ENCODE measurements around the gene CP. TPM values are rescaled to one million over a fixed set of nuclear protein-coding genes. Genes with fewer than 3 reads are reported as not detected.

Gene CP
- total and polyA plus RNA-seq, 9 of the 15 experiments (the other 6 are each of a cell fraction or from before 2014, with no cell fraction given): 0.30 to 0.75 TPM; not detected in 7

DNA sequence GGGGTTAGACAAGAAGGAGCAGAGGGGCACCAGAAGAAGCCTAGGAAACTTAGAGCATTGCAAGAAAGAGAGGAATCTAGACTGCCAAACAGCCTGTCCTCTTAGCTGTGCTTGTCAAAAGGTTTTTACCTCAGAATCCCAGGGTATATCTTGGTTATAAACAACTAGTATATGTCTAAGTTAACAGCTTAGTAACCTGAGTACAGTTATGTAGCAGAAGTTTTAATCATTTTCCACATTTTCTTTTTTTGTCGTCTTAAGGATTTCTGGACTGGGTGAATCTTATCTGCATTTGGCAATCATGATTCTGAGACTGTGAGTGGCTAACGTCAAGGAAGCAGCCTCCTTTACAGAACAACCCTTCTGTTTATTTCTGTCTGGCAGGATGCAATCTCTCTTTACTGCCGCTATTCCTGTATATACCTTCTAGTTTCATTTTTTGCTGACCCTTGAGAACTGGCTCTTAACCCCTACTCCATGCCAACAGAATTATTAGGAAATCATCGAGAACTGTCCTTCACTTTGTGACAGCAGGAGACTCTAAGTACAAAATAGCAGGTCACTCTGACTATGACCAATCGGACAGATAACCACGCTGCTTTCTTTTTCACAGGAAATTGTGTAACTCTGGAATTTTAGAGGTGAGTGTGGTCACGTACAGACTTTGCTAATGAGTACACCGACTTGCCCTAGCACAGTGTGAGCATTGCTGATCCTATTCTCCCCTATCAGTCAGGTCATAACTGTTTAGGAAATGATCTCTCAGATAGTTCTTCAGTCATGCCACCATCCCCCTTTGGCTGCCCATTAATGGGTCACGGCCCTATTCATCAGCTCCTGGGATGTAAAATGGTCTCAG lies 3.3 kb upstream of the CP start (continued):
- TF ChIP-seq, protein P1, sequence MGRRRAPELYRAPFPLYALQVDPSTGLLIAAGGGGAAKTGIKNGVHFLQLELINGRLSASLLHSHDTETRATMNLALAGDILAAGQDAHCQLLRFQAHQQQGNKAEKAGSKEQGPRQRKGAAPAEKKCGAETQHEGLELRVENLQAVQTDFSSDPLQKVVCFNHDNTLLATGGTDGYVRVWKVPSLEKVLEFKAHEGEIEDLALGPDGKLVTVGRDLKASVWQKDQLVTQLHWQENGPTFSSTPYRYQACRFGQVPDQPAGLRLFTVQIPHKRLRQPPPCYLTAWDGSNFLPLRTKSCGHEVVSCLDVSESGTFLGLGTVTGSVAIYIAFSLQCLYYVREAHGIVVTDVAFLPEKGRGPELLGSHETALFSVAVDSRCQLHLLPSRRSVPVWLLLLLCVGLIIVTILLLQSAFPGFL (CRISPR knock-in tag; IDR thresholded peaks at IDR 0.05): no peak
- TF ChIP-seq HNRNPUL1 (IDR thresholded peaks at IDR 0.05; ENCODE audit: low read length): no peak
- TF ChIP-seq RAD21 (CRISPR knock-in tag; conservative IDR thresholded peaks at IDR 0.05 in 1 of 2, IDR thresholded peaks at IDR 0.05 in 1 of 2): peak in 1 of 2 experiments; percentile 21; a peak in 2 of 4 replicates
- no peak for TF ChIP-seq SMARCA5 (IDR thresholded peaks at IDR 0.05)
- TF ChIP-seq ZNF140 (CRISPR knock-in tag; IDR thresholded peaks at IDR 0.05): no peak
- TF ChIP-seq FIP1L1 (IDR thresholded peaks at IDR 0.05; ENCODE audit: low read depth, low read length, poor library complexity, severe bottlenecking): no peak
- no peak for TF ChIP-seq BRD9 (IDR thresholded peaks at IDR 0.05; ENCODE audit: low read depth, partially characterized antibody)
- TF ChIP-seq, protein P2, sequence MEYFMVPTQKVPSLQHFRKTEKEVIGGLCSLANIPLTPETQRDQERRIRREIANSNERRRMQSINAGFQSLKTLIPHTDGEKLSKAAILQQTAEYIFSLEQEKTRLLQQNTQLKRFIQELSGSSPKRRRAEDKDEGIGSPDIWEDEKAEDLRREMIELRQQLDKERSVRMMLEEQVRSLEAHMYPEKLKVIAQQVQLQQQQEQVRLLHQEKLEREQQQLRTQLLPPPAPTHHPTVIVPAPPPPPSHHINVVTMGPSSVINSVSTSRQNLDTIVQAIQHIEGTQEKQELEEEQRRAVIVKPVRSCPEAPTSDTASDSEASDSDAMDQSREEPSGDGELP (CRISPR knock-in tag; IDR thresholded peaks at IDR 0.05; ENCODE audit: borderline replicate concordance): no peak
- TF ChIP-seq POLR2B (IDR thresholded peaks at IDR 0.05; ENCODE audit: low read depth, partially characterized antibody): no peak
- no peak for TF ChIP-seq BCOR (IDR thresholded peaks at IDR 0.05)
- no peak for TF ChIP-seq NBN (IDR thresholded peaks at IDR 0.05; ENCODE audit: low read depth)
- TF ChIP-seq SIRT6 (IDR thresholded peaks at IDR 0.05; ENCODE audit: low read depth, low read length): no peak
- no peak for TF ChIP-seq ZNF717 (CRISPR knock-in tag; IDR thresholded peaks at IDR 0.05)
- TF ChIP-seq, protein P3, sequence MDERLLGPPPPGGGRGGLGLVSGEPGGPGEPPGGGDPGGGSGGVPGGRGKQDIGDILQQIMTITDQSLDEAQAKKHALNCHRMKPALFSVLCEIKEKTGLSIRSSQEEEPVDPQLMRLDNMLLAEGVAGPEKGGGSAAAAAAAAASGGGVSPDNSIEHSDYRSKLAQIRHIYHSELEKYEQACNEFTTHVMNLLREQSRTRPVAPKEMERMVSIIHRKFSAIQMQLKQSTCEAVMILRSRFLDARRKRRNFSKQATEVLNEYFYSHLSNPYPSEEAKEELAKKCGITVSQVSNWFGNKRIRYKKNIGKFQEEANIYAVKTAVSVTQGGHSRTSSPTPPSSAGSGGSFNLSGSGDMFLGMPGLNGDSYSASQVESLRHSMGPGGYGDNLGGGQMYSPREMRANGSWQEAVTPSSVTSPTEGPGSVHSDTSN (CRISPR knock-in tag; IDR thresholded peaks at IDR 0.05; ENCODE audit: low read depth): no peak
- TF ChIP-seq, protein P3 (tag; conservative IDR thresholded peaks at IDR 0.05; ENCODE audit: low read depth): peak; percentile 63; the same call in 1 of the 2 replicates
- no peak for TF ChIP-seq SUPT5H (IDR thresholded peaks at IDR 0.05)
- TF ChIP-seq, protein P4, sequence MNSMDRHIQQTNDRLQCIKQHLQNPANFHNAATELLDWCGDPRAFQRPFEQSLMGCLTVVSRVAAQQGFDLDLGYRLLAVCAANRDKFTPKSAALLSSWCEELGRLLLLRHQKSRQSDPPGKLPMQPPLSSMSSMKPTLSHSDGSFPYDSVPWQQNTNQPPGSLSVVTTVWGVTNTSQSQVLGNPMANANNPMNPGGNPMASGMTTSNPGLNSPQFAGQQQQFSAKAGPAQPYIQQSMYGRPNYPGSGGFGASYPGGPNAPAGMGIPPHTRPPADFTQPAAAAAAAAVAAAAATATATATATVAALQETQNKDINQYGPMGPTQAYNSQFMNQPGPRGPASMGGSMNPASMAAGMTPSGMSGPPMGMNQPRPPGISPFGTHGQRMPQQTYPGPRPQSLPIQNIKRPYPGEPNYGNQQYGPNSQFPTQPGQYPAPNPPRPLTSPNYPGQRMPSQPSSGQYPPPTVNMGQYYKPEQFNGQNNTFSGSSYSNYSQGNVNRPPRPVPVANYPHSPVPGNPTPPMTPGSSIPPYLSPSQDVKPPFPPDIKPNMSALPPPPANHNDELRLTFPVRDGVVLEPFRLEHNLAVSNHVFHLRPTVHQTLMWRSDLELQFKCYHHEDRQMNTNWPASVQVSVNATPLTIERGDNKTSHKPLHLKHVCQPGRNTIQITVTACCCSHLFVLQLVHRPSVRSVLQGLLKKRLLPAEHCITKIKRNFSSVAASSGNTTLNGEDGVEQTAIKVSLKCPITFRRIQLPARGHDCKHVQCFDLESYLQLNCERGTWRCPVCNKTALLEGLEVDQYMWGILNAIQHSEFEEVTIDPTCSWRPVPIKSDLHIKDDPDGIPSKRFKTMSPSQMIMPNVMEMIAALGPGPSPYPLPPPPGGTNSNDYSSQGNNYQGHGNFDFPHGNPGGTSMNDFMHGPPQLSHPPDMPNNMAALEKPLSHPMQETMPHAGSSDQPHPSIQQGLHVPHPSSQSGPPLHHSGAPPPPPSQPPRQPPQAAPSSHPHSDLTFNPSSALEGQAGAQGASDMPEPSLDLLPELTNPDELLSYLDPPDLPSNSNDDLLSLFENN (IDR thresholded peaks at IDR 0.05; ENCODE audit: low read depth in 2 of 2, low read length in 2 of 2): no peak
- no peak for TF ChIP-seq ZNF778 (CRISPR knock-in tag; IDR thresholded peaks at IDR 0.05)
- TF ChIP-seq GATAD2A (IDR thresholded peaks at IDR 0.05): no peak
- TF ChIP-seq NFE2 (IDR thresholded peaks at IDR 0.05; ENCODE audit: low read depth): no peak
- no peak for TF ChIP-seq NR1H2 (CRISPR knock-in tag; IDR thresholded peaks at IDR 0.05)
